ENCODE data around the gene ST8SIA1. TPM values are rescaled to one million over a fixed set of nuclear protein-coding genes. Genes with fewer than 3 reads are reported as not detected.

ST8SIA1 gene
- total RNA-seq, 6 experiments from 2014 or later: 0.16 to 0.37 (median 0.35) TPM; not detected in 3

DNA sequence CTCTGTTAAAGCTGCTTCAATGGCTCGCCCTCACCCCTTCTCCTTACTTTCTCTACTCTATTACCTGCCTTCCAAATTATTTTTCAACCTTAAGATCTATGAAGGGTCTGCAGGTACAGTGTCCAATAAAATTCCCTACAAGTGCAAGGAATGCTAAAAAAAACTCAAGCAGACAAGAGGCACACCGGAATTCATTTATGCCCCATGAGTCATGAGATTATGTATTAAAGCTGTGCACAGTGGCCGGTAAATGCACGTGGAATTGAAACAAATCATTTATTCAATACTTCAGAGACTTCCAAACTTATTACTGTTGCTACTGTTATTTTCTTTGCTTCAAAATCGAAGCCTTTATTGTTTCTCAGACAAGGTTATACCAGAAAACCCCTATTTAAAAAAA is 68.4 kb downstream of the ST8SIA1 start:
- Histone ChIP-seq H3K27ac (no peak overlapping the region), H3K9me3 (no peaks in the 10 kb centered on the region), H3K27me3 (no peaks in the 10 kb centered on the region), H3K36me3 (no peaks in the 10 kb centered on the region), H3K4me3 (no peak overlapping the region), H3K4me1 (no peaks in the 10 kb centered on the region)
- intact Hi-C loops (cut with DNase I): no loop called here
- WGBS (ENCODE audit: insufficient coverage, low coverage, low lambda C conversion rate, missing lambda C conversion rate): 68% methylated on average over 5 of the region's 5 CpGs
- no peak for TF ChIP-seq CTCF (IDR thresholded peaks at IDR 0.05)
- no peak for TF ChIP-seq POLR2A (IDR thresholded peaks at IDR 0.05)
- DNase-seq (no peak), ATAC-seq (no peak)

DNA sequence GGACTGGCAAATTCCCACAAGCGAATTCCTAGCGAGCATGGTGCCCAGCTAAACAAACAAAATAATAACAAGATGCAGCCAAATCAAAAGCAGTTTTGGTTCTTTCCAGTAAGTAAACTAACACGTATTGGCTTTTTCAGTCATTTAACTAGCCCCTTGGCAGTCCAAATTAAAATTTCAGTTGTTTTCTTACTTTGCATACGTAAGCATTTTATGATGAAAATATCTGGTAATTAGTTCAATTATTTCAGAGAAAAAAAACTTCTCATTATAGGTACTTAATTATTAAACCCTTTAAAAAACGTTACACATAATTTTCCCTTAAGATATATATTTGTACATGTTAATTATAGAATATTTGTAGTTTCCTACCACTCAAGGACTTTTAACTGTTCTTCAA is 70.1 kb downstream of the ST8SIA1 start:
- Histone ChIP-seq H3K27ac (no peak overlapping the region), H3K27me3 (no peaks in the 10 kb centered on the region), H3K36me3 (no peaks in the 10 kb centered on the region), H3K9me3 (no peaks in the 10 kb centered on the region), H3K4me3 (no peak overlapping the region), H3K4me1 (no peaks in the 10 kb centered on the region)
- no peak for DNase-seq
- WGBS (ENCODE audit: insufficient coverage, low coverage, low lambda C conversion rate, missing lambda C conversion rate): 61% methylated on average over 5 of the region's 5 CpGs
- no peak for TF ChIP-seq POLR2A (IDR thresholded peaks at IDR 0.05)
- TF ChIP-seq CTCF (IDR thresholded peaks at IDR 0.05): no peak
- ATAC-seq: no peak
- intact Hi-C loops (cut with DNase I): no loop called here

DNA sequence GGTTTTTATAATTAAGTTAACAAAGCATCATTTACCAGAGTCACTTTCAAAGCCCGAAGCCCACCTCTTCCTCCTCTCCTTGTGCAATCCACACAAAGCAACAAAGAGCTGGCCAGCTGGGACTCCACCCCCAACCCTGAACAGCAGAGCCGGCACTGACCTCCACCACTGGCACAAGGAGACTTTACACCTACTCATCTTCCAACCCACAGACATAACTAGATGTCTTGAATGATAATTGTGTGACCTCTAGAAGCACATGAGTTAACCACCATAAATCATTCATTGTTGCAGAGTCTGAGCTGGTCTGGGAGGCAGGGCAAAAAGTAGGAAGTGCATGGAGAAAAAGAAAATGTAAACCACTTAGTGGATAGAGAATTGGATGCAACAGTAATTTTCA is 72.2 kb downstream of the ST8SIA1 start:
- Histone ChIP-seq H3K9me3 (no peaks in the 10 kb centered on the region), H3K36me3 (no peaks in the 10 kb centered on the region), H3K4me1 (no peaks in the 10 kb centered on the region), H3K4me3 (no peak overlapping the region), H3K27me3 (no peaks in the 10 kb centered on the region), H3K27ac (no peak overlapping the region)
- DNase-seq (no peak), ATAC-seq (no peak)
- 21% methylated on average over 2 of the region's 2 CpGs for WGBS (ENCODE audit: insufficient coverage, low coverage, low lambda C conversion rate, missing lambda C conversion rate)
- intact Hi-C loops (cut with DNase I): no loop called here
- TF ChIP-seq POLR2A (IDR thresholded peaks at IDR 0.05): no peak
- TF ChIP-seq CTCF (IDR thresholded peaks at IDR 0.05): no peak

DNA sequence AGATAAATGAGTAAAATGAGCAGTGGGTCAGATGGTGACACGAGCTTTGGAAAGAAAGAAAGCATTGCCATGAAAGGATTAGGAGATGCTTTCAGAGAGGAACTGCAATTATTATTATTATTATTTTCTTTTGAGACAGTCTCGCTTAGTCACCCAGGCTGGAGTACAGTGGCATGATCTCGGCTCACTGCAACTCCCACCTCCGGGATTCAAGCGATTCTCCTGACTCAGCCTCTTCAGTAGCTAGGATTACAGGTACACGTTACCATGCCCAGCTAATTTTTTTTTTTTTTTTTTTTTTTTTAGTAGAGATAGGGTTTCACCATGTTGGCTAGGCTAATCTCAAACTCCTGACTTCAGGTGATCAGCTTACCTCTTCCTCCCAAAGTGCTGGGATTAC is 77.4 kb downstream of the ST8SIA1 start:
- no peak for TF ChIP-seq CTCF (IDR thresholded peaks at IDR 0.05)
- TF ChIP-seq POLR2A (IDR thresholded peaks at IDR 0.05): no peak
- no peaks in the 10 kb centered on the region for H3K4me1 ChIP-seq
- no peak overlapping the region for H3K4me3 ChIP-seq
- no peak overlapping the region for H3K27ac ChIP-seq
- H3K27me3 ChIP-seq: no peaks in the 10 kb centered on the region
- intact Hi-C loops (cut with DNase I): no loop called here
- WGBS (ENCODE audit: insufficient coverage, low coverage, low lambda C conversion rate, missing lambda C conversion rate): 69% methylated on average over 6 of the region's 6 CpGs
- DNase-seq (no peak), ATAC-seq (no peak)
- no peaks in the 10 kb centered on the region for H3K36me3 ChIP-seq
- no peaks in the 10 kb centered on the region for H3K9me3 ChIP-seq

DNA sequence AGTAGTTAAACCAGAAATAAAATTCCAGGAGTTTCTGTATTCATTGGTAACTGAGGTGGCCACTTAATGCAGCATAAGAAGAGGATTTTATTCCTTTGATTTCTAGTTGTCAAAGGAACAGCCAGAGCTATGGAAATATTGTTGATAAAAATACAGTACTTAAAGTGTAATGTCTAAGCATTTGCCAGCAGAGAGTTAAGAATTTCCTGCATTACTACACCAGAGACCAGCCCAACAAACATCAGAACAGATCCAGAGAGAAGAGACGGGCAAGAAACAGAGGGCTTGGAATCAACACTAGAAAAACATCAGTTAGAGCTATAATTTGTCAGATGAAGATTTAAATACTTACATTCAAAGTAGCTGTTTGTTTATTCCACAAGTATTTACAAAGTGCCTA is 77.9 kb downstream of the ST8SIA1 start:
- Histone ChIP-seq H3K4me1 (no peaks in the 10 kb centered on the region), H3K36me3 (no peaks in the 10 kb centered on the region), H3K4me3 (no peak overlapping the region), H3K27ac (no peak overlapping the region), H3K9me3 (no peaks in the 10 kb centered on the region), H3K27me3 (no peaks in the 10 kb centered on the region)
- no peak for ATAC-seq
- no peak for TF ChIP-seq CTCF (IDR thresholded peaks at IDR 0.05)
- no peak for TF ChIP-seq POLR2A (IDR thresholded peaks at IDR 0.05)
- no peak for DNase-seq
- intact Hi-C loops (cut with DNase I): no loop called here
- 75% methylated on average over 1 of the region's 1 CpG for WGBS (ENCODE audit: insufficient coverage, low coverage, low lambda C conversion rate, missing lambda C conversion rate)

Data from right lobe of liver (tissue), 6 donors.